SU-DHL-6 (cell line): ENCODE data around the gene MT3.

ENCODE experiments used
- CTCF ChIP-seq: fragments of 200-600 bp; sonication (generic); IDR thresholded peaks from one replicate; pipeline ENCODE4 v1.5.1; 2017; ENCODE audit warnings: antibody characterized with exemption, mild to moderate bottlenecking, low read length, moderate library complexity; ENCODE audit not compliant: insufficient read depth, poor library complexity, severe bottlenecking
- EZH2phosphoT487 ChIP-seq: fragments of 200-600 bp; sonication (generic), shearing (Covaris generic); conservative IDR thresholded peaks from 2 replicates; pipeline ENCODE4 v1.6.1; 2018; ENCODE audit warnings: mild to moderate bottlenecking, antibody characterized with exemption, low read length, moderate library complexity, mixed read lengths

GRCh38 chr16:56616608-56617211 is 27.4 kb downstream of the MT3 start:
- TF ChIP-seq CTCF (no peak), EZH2phosphoT487 (no peak)
